HepG2 (cell line): Measurements from ENCODE around the gene CD7. TPM values are rescaled to one million over a fixed set of nuclear protein-coding genes. Genes with fewer than 3 reads are reported as not detected.
A peak's percentile ranks its signal among the peaks of the same experiment; 100 is the strongest.

Experiments
- ASH2L ChIP-seq: fragments of 300-600, 200-600 bp; sonication (generic); IDR thresholded peaks from 2 replicates; pipeline ENCODE4 v1.7.0; 2017; ENCODE audit warnings: low read depth, mild to moderate bottlenecking, moderate library complexity, mixed read lengths, low read length; ENCODE audit not compliant: insufficient read length
- BRD4 ChIP-seq: sonication (generic); formaldehyde crosslinking; IDR thresholded peaks from 2 replicates; pipeline ENCODE4 v1.4.0; 2020; ENCODE audit warnings: missing genetic modification reagents
- CHCHD3 ChIP-seq: sonication (generic); formaldehyde crosslinking; IDR thresholded peaks from 2 replicates; pipeline ENCODE4 v1.8.0; 2022; ENCODE audit warnings: mild to moderate bottlenecking, missing genetic modification reagents, moderate library complexity
- DMAP1 ChIP-seq: IDR thresholded peaks from 2 replicates; pipeline ENCODE4 v1.6.1; 2016
- DR1 ChIP-seq: sonication (generic); formaldehyde crosslinking; IDR thresholded peaks from 2 replicates; pipeline ENCODE4 v1.8.0; 2021; ENCODE audit warnings: mild to moderate bottlenecking, missing genetic modification reagents, inconsistent platforms
- HMGA1 ChIP-seq: sonication (generic); formaldehyde crosslinking; conservative IDR thresholded peaks from 2 replicates; pipeline ENCODE4 v1.4.0; 2020; ENCODE audit warnings: missing genetic modification reagents
- HNF1B ChIP-seq: sonication (generic); formaldehyde crosslinking; IDR thresholded peaks from 2 replicates; pipeline ENCODE4 v1.5.1; 2020; ENCODE audit warnings: mild to moderate bottlenecking, moderate library complexity, missing genetic modification reagents
- JDP2 ChIP-seq: sonication (generic); formaldehyde crosslinking; IDR thresholded peaks from 2 replicates; pipeline ENCODE4 v1.8.1; 2022; ENCODE audit warnings: missing genetic modification reagents, borderline replicate concordance
- KLF12 ChIP-seq: sonication (generic); formaldehyde crosslinking; IDR thresholded peaks from 2 replicates; pipeline ENCODE4 v1.4.0; 2020; ENCODE audit warnings: missing genetic modification reagents, borderline replicate concordance
- MIER3 ChIP-seq: IDR thresholded peaks from 2 replicates; pipeline ENCODE4 v1.6.1; 2016; ENCODE audit warnings: missing compliant biosample characterization, borderline replicate concordance
- MYC ChIP-seq: sonication (generic); formaldehyde crosslinking; IDR thresholded peaks from 2 replicates; pipeline ENCODE4 v1.9.0; 2021; ENCODE audit warnings: missing genetic modification reagents, borderline replicate concordance
- PHF20 ChIP-seq: sonication (generic); formaldehyde crosslinking; IDR thresholded peaks from 2 replicates; pipeline ENCODE4 v1.5.0; 2020; ENCODE audit warnings: mild to moderate bottlenecking, missing genetic modification reagents
- PRPF4 ChIP-seq: fragments of 200-400 bp; formaldehyde crosslinking; IDR thresholded peaks from 2 replicates; pipeline ENCODE4 v1.6.1; 2016; ENCODE audit warnings: low read length, low read depth; ENCODE audit not compliant: poor library complexity, severe bottlenecking
- RAD51 ChIP-seq: fragments of 450-650 bp; IDR thresholded peaks from 2 replicates; pipeline ENCODE4 v1.6.1; 2016; ENCODE audit warnings: borderline replicate concordance
- THAP9 ChIP-seq: sonication (generic); formaldehyde crosslinking; IDR thresholded peaks from 2 replicates; pipeline ENCODE4; 2020; ENCODE audit warnings: missing genetic modification reagents, mild to moderate bottlenecking, borderline replicate concordance
- TMF1 ChIP-seq: sonication (generic); formaldehyde crosslinking; IDR thresholded peaks from 2 replicates; pipeline ENCODE4 v1.8.1; 2022; ENCODE audit warnings: low read depth, missing genetic modification reagents
- ZBTB8A ChIP-seq: sonication (generic); formaldehyde crosslinking; IDR thresholded peaks from 2 replicates; pipeline ENCODE4 v1.4.0; 2020; ENCODE audit warnings: mild to moderate bottlenecking, low read depth, missing genetic modification reagents, borderline replicate concordance
- ZFP36 ChIP-seq: fragments of 150-350 bp; IDR thresholded peaks from 2 replicates; pipeline ENCODE4 v1.6.1; 2018; ENCODE audit warnings: borderline replicate concordance, low read length, low read depth; ENCODE audit not compliant: partially characterized antibody
- ZNF274 ChIP-seq: sonication (generic); formaldehyde crosslinking; IDR thresholded peaks from 2 replicates; pipeline ENCODE4 v1.5.1; 2020; ENCODE audit warnings: mild to moderate bottlenecking, missing genetic modification reagents
- ZNF296 ChIP-seq: sonication (generic); formaldehyde crosslinking; conservative IDR thresholded peaks from 2 replicates; pipeline ENCODE4 v1.5.0; 2020; ENCODE audit warnings: mild to moderate bottlenecking, missing genetic modification reagents
- ZNF317 ChIP-seq: sonication (generic); formaldehyde crosslinking; IDR thresholded peaks from 2 replicates; pipeline ENCODE4 v1.5.0; 2020; ENCODE audit warnings: mild to moderate bottlenecking, missing genetic modification reagents
- ZNF350 ChIP-seq: sonication (generic); formaldehyde crosslinking; IDR thresholded peaks from 2 replicates; pipeline ENCODE4 v1.4.0; 2020; ENCODE audit warnings: mild to moderate bottlenecking, low read depth, missing genetic modification reagents, borderline replicate concordance
- ZNF44 ChIP-seq: sonication (generic); formaldehyde crosslinking; IDR thresholded peaks from 2 replicates; pipeline ENCODE4 v1.5.1; 2020; ENCODE audit warnings: mild to moderate bottlenecking, missing genetic modification reagents
- ZNF441 ChIP-seq: sonication (generic); formaldehyde crosslinking; IDR thresholded peaks from 2 replicates; pipeline ENCODE4 v1.7.0; 2021; ENCODE audit warnings: missing genetic modification reagents, borderline replicate concordance
- ZNF496 ChIP-seq: sonication (generic); formaldehyde crosslinking; IDR thresholded peaks from 2 replicates; pipeline ENCODE4 v1.8.1; 2023; ENCODE audit warnings: mild to moderate bottlenecking, moderate library complexity, missing genetic modification reagents; ENCODE audit not compliant: insufficient replicate concordance
- ZNF556 ChIP-seq: sonication (generic); formaldehyde crosslinking; IDR thresholded peaks from 2 replicates; pipeline ENCODE4 v1.4.0; 2020; ENCODE audit warnings: mild to moderate bottlenecking, missing genetic modification reagents, borderline replicate concordance
- ZNF772 ChIP-seq: sonication (generic); formaldehyde crosslinking; IDR thresholded peaks from 2 replicates; pipeline ENCODE4 v1.5.0; 2020; ENCODE audit warnings: mild to moderate bottlenecking, missing genetic modification reagents
- polyA plus RNA-seq, 8 experiments: library from polyadenylated mRNA; depleted of rRNA in 3 of 8; stranded (reverse) in 7 of 8; unstranded in 1 of 8; fragments of >200 nt; fragmentation: Illumina TruSeq in 4 of 8; extraction: Trizol in 4 of 8; gene quantifications; 2 replicates each; pipeline versions ENCODE4 v1.2.1 to v1.2.3, GENCODE V29; 2011 to 2016; ENCODE audit warnings: low read depth in 4 of 8, missing spikeins in 1 of 8, mixed read lengths in 1 of 8; ENCODE audit not compliant: insufficient read depth in 1 of 8
- total RNA-seq, 5 experiments: library from RNA; depleted of rRNA; stranded (reverse); fragments of >200 nt; fragmentation: Illumina TruSeq; extraction: Trizol; gene quantifications; 2 replicates each; pipeline ENCODE4 v1.2.3, GENCODE V29; 2016; ENCODE audit warnings: low read depth in 1 of 5

The CD7 gene
- total and polyA plus RNA-seq, 2 of the 13 experiments (the other 11 are each of a cell fraction or from before 2014, with no cell fraction given) = 67.6 to 76.4 TPM

GRCh38 chr17:82304826-82305726 lies 12.3 kb downstream of the CD7 start (continued):
- TF ChIP-seq ZNF296 (no peak; the same call in 1 of the 2 replicates), PRPF4 (no peak), MIER3 (CRISPR knock-in tag) (no peak), JDP2 (CRISPR knock-in tag) (no peak), CHCHD3 (CRISPR knock-in tag) (no peak), ZBTB8A (CRISPR knock-in tag) (no peak), ZNF441 (CRISPR knock-in tag) (no peak), ZNF496 (CRISPR knock-in tag) (no peak), THAP9 (CRISPR knock-in tag) (no peak; the same call in 1 of the 2 replicates), ZNF350 (no peak; the same call in 1 of the 2 replicates), BRD4 (CRISPR knock-in tag) (peak; percentile 46; the same call in 1 of the 2 replicates), DR1 (CRISPR knock-in tag) (no peak), KLF12 (CRISPR knock-in tag) (0 out of 2 replicates have a peak, but pooled peaks have one; percentile 14), ZNF44 (CRISPR knock-in tag) (no peak), DMAP1 (CRISPR knock-in tag) (no peak), MYC (CRISPR knock-in tag) (peak; percentile 67), HMGA1 (CRISPR knock-in tag) (no peak), PHF20 (no peak), ZNF317 (CRISPR knock-in tag) (no peak), HNF1B (CRISPR knock-in tag) (0 out of 2 replicates have a peak, but pooled peaks have one; percentile 47), ZNF556 (CRISPR knock-in tag) (no peak), ZNF772 (no peak; the same call in 1 of the 2 replicates), RAD51 (no peak), ASH2L (peak; percentile 26), ZNF274 (no peak), TMF1 (CRISPR knock-in tag) (no peak), ZFP36 (no peak)
